ENCODE measurements around the gene CSTPP1.

CSTPP1 gene

GRCh38 chr11:47021527-47021818, 84.9 kb downstream of the CSTPP1 start:
- no peak for TF ChIP-seq BACH2 (CRISPR knock-in tag; IDR thresholded peaks at IDR 0.05; ENCODE audit: borderline replicate concordance)
- TF ChIP-seq TOX (CRISPR knock-in tag; IDR thresholded peaks at IDR 0.05; ENCODE audit: borderline replicate concordance) = no peak
- TF ChIP-seq ESRRG (CRISPR knock-in tag; IDR thresholded peaks at IDR 0.05) = no peak
- TF ChIP-seq ISL1 (CRISPR knock-in tag; IDR thresholded peaks at IDR 0.05) = no peak
- ATAC-seq = no peak

- TF ChIP-seq PPARA (CRISPR knock-in tag; IDR thresholded peaks at IDR 0.05; ENCODE audit: borderline replicate concordance) (no peak), CREB5 (CRISPR knock-in tag; IDR thresholded peaks at IDR 0.05; ENCODE audit: low read depth) (no peak), ZNF565 (CRISPR knock-in tag; conservative IDR thresholded peaks at IDR 0.05; ENCODE audit: low read depth) (no peak), ZFP3 (CRISPR knock-in tag; IDR thresholded peaks at IDR 0.05) (no peak), TSHZ2 (CRISPR knock-in tag; IDR thresholded peaks at IDR 0.05) (no peak), RARB (CRISPR knock-in tag; IDR thresholded peaks at IDR 0.05) (no peak), CSDC2 (CRISPR knock-in tag; IDR thresholded peaks at IDR 0.05) (no peak), ZFP30 (CRISPR knock-in tag; IDR thresholded peaks at IDR 0.05) (no peak), POU6F1 (CRISPR knock-in tag; IDR thresholded peaks at IDR 0.05; ENCODE audit: borderline replicate concordance, low read depth) (no peak), ARNTL (CRISPR knock-in tag; IDR thresholded peaks at IDR 0.05; ENCODE audit: borderline replicate concordance, low read depth) (no peak)
- ATAC-seq = no peak
These were observed 85.4 kb downstream of the CSTPP1 start for GRCh38 chr11:47021965-47022364.

GRCh38 chr11:47028195-47029093, 91.9 kb downstream of the CSTPP1 start:
- ATAC-seq = no peak
- TF ChIP-seq BACH2 (CRISPR knock-in tag; IDR thresholded peaks at IDR 0.05; ENCODE audit: borderline replicate concordance) = no peak

GRCh38 chr11:47033439-47033838, 96.9 kb downstream of the CSTPP1 start:
- no peak for ATAC-seq
- TF ChIP-seq TCF4 (CRISPR knock-in tag; IDR thresholded peaks at IDR 0.05; ENCODE audit: borderline replicate concordance) (peak; percentile 49; the same call in 1 of the 2 replicates), ZNF8 (CRISPR knock-in tag; IDR thresholded peaks at IDR 0.05) (no peak)

GRCh38 chr11:47034091-47034490, 97.5 kb downstream of the CSTPP1 start:
- TF ChIP-seq ZNF565 (CRISPR knock-in tag; conservative IDR thresholded peaks at IDR 0.05; ENCODE audit: low read depth) (no peak), OSR1 (CRISPR knock-in tag; IDR thresholded peaks at IDR 0.05) (no peak), BACH2 (CRISPR knock-in tag; IDR thresholded peaks at IDR 0.05; ENCODE audit: borderline replicate concordance) (no peak), RARB (CRISPR knock-in tag; IDR thresholded peaks at IDR 0.05) (no peak), TSHZ2 (CRISPR knock-in tag; IDR thresholded peaks at IDR 0.05) (no peak), CREB5 (CRISPR knock-in tag; IDR thresholded peaks at IDR 0.05; ENCODE audit: low read depth) (no peak)
- no peak for ATAC-seq
